ENCODE results near the gene SAMD10.

The SAMD10 gene

GRCh38 chr20:63979557-63980316, at the start of gene SAMD10:
TSS of gene SAMD10 (minus strand) at chr20:63979642. CDS start at chr20:63979467, 175 bp downstream.
- Histone ChIP-seq H3K4me3 (peak within 1 kb of the TSS; percentile 97), H3K9ac (ENCODE audit: insufficient read length) (peak within 1 kb of the TSS; percentile 67), H3K27ac (peak within 1 kb of the TSS; percentile 65), H3K9me3 (ENCODE audit: low read depth, low read length) (no peaks in the 10 kb centered on the region), H3K36me3 (ENCODE audit: insufficient read depth, low read length) (peaks cover 13% of the 10 kb centered on the region)
- TF ChIP-seq POLR2AphosphoS5 (IDR thresholded peaks at IDR 0.05; ENCODE audit: borderline replicate concordance, low read depth, low read length) (peak; percentile 79), FOXP2 (optimal IDR thresholded peaks at IDR 0.05; ENCODE audit: control extremely low read depth, extremely low read length, insufficient read depth) (no peak), EZH2 (IDR thresholded peaks at IDR 0.05) (no peak)
- no peak for DNase-seq (ENCODE audit: low read depth, low spot score)

- TF ChIP-seq FOXP2 (optimal IDR thresholded peaks at IDR 0.05; ENCODE audit: control extremely low read depth, extremely low read length, insufficient read depth) (no peak), EZH2 (IDR thresholded peaks at IDR 0.05) (no peak)
- Histone ChIP-seq H3K36me3 (ENCODE audit: insufficient read depth, low read length) (peaks cover 69% of the 10 kb centered on the region; the same call in 1 of the 2 replicates), H3K9me3 (ENCODE audit: low read depth, low read length) (no peaks in the 10 kb centered on the region), H3K4me3 (no peak overlapping the region), H3K27ac (no peak overlapping the region), H3K9ac (ENCODE audit: insufficient read length) (no peak overlapping the region)
- no peak for DNase-seq (ENCODE audit: low read depth, low spot score)
These were observed 48.7 kb upstream of the SAMD10 start for GRCh38 chr20:64027981-64028685.

- H3K36me3 ChIP-seq (ENCODE audit: insufficient read depth, low read length), result peaks cover 76% of the 10 kb centered on the region; the same call in 1 of the 2 replicates
- no peaks in the 10 kb centered on the region for H3K9me3 ChIP-seq (ENCODE audit: low read depth, low read length)
- H3K27ac ChIP-seq, result no peak overlapping the region
- DNase-seq (ENCODE audit: low read depth, low spot score), result no peak
- TF ChIP-seq EZH2 (IDR thresholded peaks at IDR 0.05) (no peak), POLR2AphosphoS5 (IDR thresholded peaks at IDR 0.05; ENCODE audit: borderline replicate concordance, low read depth, low read length) (no peak), FOXP2 (optimal IDR thresholded peaks at IDR 0.05; ENCODE audit: control extremely low read depth, extremely low read length, insufficient read depth) (no peak)
- H3K4me3 ChIP-seq, result no peak overlapping the region
- no peak overlapping the region for H3K9ac ChIP-seq (ENCODE audit: insufficient read length)
These were observed 46.5 kb upstream of the SAMD10 start for GRCh38 chr20:64025826-64026412.

- no peak for DNase-seq (ENCODE audit: low read depth, low spot score)
These were observed 45.8 kb upstream of the SAMD10 start for GRCh38 chr20:64025101-64025825.

GRCh38 chr20:64024141-64024990, 44.9 kb upstream of the SAMD10 start:
- Histone ChIP-seq H3K9ac (ENCODE audit: insufficient read length) (no peak overlapping the region), H3K4me3 (no peak overlapping the region), H3K27ac (no peak overlapping the region), H3K36me3 (ENCODE audit: insufficient read depth, low read length) (peaks cover 73% of the 10 kb centered on the region; the same call in 1 of the 2 replicates), H3K9me3 (ENCODE audit: low read depth, low read length) (no peaks in the 10 kb centered on the region)
- DNase-seq (ENCODE audit: low read depth, low spot score), result no peak
- TF ChIP-seq FOXP2 (optimal IDR thresholded peaks at IDR 0.05; ENCODE audit: control extremely low read depth, extremely low read length, insufficient read depth) (no peak), EZH2 (IDR thresholded peaks at IDR 0.05) (no peak), POLR2AphosphoS5 (IDR thresholded peaks at IDR 0.05; ENCODE audit: borderline replicate concordance, low read depth, low read length) (no peak)

More at GRCh38 chr20:64025101-64025825, 45.8 kb upstream of the SAMD10 start:
- Histone ChIP-seq H3K36me3 (ENCODE audit: insufficient read depth, low read length) (peaks cover 76% of the 10 kb centered on the region; the same call in 1 of the 2 replicates), H3K4me3 (no peak overlapping the region), H3K9ac (ENCODE audit: insufficient read length) (no peak overlapping the region), H3K9me3 (ENCODE audit: low read depth, low read length) (no peaks in the 10 kb centered on the region), H3K27ac (no peak overlapping the region)
- no peak for TF ChIP-seq FOXP2 (optimal IDR thresholded peaks at IDR 0.05; ENCODE audit: control extremely low read depth, extremely low read length, insufficient read depth)
- TF ChIP-seq POLR2AphosphoS5 (IDR thresholded peaks at IDR 0.05; ENCODE audit: borderline replicate concordance, low read depth, low read length), result no peak
- TF ChIP-seq EZH2 (IDR thresholded peaks at IDR 0.05), result no peak

GRCh38 chr20:64023361-64024140, 44.1 kb upstream of the SAMD10 start:
- TF ChIP-seq POLR2AphosphoS5 (IDR thresholded peaks at IDR 0.05; ENCODE audit: borderline replicate concordance, low read depth, low read length), result no peak
- TF ChIP-seq FOXP2 (optimal IDR thresholded peaks at IDR 0.05; ENCODE audit: control extremely low read depth, extremely low read length, insufficient read depth), result no peak
- TF ChIP-seq EZH2 (IDR thresholded peaks at IDR 0.05), result no peak
- Histone ChIP-seq H3K36me3 (ENCODE audit: insufficient read depth, low read length) (peaks cover 77% of the 10 kb centered on the region; the same call in 1 of the 2 replicates), H3K9ac (ENCODE audit: insufficient read length) (no peak overlapping the region), H3K4me3 (no peak overlapping the region), H3K9me3 (ENCODE audit: low read depth, low read length) (no peaks in the 10 kb centered on the region), H3K27ac (no peak overlapping the region)
- no peak for DNase-seq (ENCODE audit: low read depth, low spot score)

Measured in SK-N-MC (cell line).